ENCODE data around the gene LRRC3. TPM values are rescaled to one million over a fixed set of nuclear protein-coding genes. Genes with fewer than 3 reads are reported as not detected.

The LRRC3 gene
- total RNA-seq, 1 experiment from 2014 or later: 5.7 TPM

DNA sequence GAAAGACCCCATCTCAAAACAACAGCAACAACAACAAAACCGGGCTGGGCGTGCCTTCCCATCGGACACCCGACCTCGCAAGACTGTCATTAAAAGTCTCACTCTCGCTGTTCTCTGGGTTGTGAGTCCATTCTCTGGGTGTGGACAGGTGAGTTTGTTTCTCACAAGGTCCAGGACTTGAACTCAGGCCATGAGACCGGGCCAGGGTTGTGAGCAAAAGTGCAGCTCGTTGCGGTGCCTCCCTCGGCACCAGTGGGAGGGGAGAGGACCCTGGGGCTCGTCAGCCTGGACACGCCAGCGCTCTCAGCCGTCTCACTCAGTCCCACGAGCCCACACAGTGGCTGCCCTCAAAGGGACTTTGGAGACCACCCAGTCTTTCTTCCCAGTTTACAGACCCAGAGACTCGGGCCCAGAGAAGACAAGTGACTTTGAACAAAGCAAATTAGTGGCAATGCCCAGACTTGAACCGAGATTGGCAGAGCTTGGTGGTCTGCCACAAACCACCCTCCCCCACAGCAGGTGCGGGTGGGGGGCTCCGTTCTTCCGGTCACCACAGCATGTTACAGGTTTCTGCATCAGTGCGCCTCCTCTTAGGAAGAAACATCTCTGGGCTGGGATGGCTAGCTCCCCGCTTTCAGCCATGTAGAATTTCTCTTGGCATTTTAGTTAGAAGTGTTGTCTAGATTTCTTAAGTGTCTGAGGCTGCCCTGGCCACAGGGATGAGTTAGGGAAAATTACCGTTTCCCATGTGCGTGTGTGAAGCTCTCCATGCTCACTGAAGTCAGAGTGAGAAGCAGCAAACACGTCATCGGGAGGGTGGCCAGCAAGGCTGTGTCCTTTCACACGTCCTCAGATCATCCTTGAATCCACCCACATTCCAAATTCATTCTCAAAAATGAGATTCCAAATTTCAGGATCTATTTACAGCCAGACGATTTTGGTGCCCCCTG lies 28.3 kb downstream of the LRRC3 start (continued):
- TF ChIP-seq, protein P1, sequence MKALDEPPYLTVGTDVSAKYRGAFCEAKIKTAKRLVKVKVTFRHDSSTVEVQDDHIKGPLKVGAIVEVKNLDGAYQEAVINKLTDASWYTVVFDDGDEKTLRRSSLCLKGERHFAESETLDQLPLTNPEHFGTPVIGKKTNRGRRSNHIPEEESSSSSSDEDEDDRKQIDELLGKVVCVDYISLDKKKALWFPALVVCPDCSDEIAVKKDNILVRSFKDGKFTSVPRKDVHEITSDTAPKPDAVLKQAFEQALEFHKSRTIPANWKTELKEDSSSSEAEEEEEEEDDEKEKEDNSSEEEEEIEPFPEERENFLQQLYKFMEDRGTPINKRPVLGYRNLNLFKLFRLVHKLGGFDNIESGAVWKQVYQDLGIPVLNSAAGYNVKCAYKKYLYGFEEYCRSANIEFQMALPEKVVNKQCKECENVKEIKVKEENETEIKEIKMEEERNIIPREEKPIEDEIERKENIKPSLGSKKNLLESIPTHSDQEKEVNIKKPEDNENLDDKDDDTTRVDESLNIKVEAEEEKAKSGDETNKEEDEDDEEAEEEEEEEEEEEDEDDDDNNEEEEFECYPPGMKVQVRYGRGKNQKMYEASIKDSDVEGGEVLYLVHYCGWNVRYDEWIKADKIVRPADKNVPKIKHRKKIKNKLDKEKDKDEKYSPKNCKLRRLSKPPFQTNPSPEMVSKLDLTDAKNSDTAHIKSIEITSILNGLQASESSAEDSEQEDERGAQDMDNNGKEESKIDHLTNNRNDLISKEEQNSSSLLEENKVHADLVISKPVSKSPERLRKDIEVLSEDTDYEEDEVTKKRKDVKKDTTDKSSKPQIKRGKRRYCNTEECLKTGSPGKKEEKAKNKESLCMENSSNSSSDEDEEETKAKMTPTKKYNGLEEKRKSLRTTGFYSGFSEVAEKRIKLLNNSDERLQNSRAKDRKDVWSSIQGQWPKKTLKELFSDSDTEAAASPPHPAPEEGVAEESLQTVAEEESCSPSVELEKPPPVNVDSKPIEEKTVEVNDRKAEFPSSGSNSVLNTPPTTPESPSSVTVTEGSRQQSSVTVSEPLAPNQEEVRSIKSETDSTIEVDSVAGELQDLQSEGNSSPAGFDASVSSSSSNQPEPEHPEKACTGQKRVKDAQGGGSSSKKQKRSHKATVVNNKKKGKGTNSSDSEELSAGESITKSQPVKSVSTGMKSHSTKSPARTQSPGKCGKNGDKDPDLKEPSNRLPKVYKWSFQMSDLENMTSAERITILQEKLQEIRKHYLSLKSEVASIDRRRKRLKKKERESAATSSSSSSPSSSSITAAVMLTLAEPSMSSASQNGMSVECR (CRISPR knock-in tag; IDR thresholded peaks at IDR 0.05; ENCODE audit: borderline replicate concordance): no peak
- TF ChIP-seq SOX15 (CRISPR knock-in tag; IDR thresholded peaks at IDR 0.05): no peak
- no peak for TF ChIP-seq GABPB1 (CRISPR knock-in tag; IDR thresholded peaks at IDR 0.05)
- no peak for TF ChIP-seq NR1H2 (CRISPR knock-in tag; IDR thresholded peaks at IDR 0.05)

DNA sequence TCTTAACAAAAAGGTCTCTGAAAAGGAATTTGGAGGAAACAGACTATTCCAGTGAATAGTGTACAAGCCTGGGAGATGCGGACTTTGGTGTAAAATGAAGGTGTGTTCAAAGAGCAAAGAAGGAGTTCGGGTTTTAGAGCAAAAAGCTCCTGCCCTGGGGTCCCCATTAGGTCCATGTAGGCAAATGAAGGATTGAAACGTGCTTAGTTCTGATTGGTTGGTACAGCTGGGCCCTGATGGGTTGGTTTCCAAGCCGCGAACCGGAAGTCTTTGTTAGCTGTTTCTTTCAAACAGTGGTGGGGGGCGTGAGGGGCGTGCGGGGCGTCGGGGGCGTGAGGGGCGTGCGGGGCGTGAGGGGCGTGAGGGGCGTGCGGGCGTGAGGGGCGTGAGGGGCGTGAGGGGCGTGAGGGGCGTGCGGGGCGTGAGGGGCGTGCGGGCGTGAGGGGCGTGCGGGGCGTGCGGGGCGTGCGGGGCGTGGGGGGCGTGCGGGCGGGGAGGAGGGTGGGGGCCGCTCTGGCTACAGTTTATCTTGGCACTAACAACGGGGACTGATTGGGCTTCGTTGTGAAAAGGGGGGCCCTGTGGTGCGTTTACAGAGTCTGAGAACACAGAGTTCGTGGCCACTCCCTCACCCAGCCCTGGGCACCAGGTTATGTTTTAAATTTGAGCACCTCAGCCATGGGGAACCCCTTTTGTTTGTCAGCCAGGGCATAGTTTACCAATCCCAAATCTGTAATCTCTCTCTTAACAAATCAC lies 29.4 kb downstream of the LRRC3 start:
- peaks cover 8% of the 10 kb centered on the region; the same call in 1 of the 2 replicates for H3K9me3 Mint-ChIP-seq
- POLR2A ChIA-PET: no interaction called here
- CTCF ChIA-PET: interaction anchor here (0.6 to 1.6 kb wide), 12 partner anchors 9 to 308 kb away, joined by 3 to 5 read pairs (median 4); no protein-coding TSS in a partner anchor
- peaks cover 25% of the 10 kb centered on the region for H3K4me1 Mint-ChIP-seq
- H3K4me3 Mint-ChIP-seq: peak overlapping the region; percentile 85
- no peak overlapping the region for H3K27ac Mint-ChIP-seq
- ATAC-seq (peak; percentile 7; the same call in 1 of the 2 replicates), DNase-seq (ENCODE audit: low spot score) (no peak)
- peaks cover 6% of the 10 kb centered on the region for H3K36me3 Mint-ChIP-seq
- no peaks in the 10 kb centered on the region; the same call in 1 of the 2 replicates for H3K27me3 Mint-ChIP-seq (ENCODE audit: low read depth)
- TF ChIP-seq TEAD1 (CRISPR knock-in tag; IDR thresholded peaks at IDR 0.05): no peak
- TF ChIP-seq, protein P2, sequence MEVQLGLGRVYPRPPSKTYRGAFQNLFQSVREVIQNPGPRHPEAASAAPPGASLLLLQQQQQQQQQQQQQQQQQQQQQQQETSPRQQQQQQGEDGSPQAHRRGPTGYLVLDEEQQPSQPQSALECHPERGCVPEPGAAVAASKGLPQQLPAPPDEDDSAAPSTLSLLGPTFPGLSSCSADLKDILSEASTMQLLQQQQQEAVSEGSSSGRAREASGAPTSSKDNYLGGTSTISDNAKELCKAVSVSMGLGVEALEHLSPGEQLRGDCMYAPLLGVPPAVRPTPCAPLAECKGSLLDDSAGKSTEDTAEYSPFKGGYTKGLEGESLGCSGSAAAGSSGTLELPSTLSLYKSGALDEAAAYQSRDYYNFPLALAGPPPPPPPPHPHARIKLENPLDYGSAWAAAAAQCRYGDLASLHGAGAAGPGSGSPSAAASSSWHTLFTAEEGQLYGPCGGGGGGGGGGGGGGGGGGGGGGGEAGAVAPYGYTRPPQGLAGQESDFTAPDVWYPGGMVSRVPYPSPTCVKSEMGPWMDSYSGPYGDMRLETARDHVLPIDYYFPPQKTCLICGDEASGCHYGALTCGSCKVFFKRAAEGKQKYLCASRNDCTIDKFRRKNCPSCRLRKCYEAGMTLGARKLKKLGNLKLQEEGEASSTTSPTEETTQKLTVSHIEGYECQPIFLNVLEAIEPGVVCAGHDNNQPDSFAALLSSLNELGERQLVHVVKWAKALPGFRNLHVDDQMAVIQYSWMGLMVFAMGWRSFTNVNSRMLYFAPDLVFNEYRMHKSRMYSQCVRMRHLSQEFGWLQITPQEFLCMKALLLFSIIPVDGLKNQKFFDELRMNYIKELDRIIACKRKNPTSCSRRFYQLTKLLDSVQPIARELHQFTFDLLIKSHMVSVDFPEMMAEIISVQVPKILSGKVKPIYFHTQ (CRISPR knock-in tag; IDR thresholded peaks at IDR 0.05): no peak
- TF ChIP-seq, protein P3, sequence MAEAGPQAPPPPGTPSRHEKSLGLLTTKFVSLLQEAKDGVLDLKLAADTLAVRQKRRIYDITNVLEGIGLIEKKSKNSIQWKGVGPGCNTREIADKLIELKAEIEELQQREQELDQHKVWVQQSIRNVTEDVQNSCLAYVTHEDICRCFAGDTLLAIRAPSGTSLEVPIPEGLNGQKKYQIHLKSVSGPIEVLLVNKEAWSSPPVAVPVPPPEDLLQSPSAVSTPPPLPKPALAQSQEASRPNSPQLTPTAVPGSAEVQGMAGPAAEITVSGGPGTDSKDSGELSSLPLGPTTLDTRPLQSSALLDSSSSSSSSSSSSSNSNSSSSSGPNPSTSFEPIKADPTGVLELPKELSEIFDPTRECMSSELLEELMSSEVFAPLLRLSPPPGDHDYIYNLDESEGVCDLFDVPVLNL (CRISPR knock-in tag; IDR thresholded peaks at IDR 0.05; ENCODE audit: borderline replicate concordance, low read depth): no peak

DNA sequence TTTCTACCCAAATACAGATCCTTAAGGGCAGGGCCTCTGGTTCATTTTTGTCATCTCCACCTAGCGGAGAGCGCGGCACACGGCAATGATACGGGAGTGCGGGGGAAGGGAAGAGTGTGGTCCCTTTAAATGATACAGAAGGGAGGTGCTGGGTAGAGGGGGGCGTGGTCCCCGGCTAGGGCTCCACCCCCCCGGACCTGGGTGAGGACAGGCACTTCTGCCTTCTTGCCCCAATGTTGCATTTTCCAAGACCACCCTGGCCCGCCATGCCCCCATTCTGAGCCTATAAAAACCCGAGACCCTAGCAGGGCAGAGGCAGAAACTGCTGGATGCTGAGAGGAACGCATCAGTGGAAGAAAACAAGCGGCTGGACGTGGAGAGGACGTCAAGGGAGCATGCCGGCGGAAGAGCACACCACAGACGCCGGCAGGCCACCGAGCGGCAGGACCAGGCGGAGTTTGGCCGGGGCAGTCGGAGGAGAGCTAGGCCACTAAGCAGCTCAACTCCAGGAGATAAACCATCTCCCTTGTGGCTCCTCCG lies 30.0 kb downstream of the LRRC3 start:
- Mint-ChIP-seq H3K27me3 (ENCODE audit: low read depth) (no peaks in the 10 kb centered on the region; the same call in 1 of the 2 replicates), H3K27ac (no peak overlapping the region), H3K4me1 (peaks cover 27% of the 10 kb centered on the region), H3K9me3 (peaks cover 13% of the 10 kb centered on the region), H3K36me3 (peaks cover 12% of the 10 kb centered on the region), H3K4me3 (peak overlapping the region; percentile 85)
- peak; percentile 82 for DNase-seq (ENCODE audit: low spot score)
- ATAC-seq: peak; percentile 85
- ChIA-PET POLR2A (no interaction called here), CTCF (interaction anchor here (0.6 to 1.2 kb wide), 10 partner anchors 9 to 332 kb away, joined by 3 to 11 read pairs (median 4); partner anchors contain the start of genes LRRC3 and SUMO3)
- TF ChIP-seq FOXP1 (CRISPR knock-in tag; IDR thresholded peaks at IDR 0.05; ENCODE audit: borderline replicate concordance) (no peak), SP1 (CRISPR knock-in tag; conservative IDR thresholded peaks at IDR 0.05) (peak; percentile 91), ZNF263 (CRISPR knock-in tag; IDR thresholded peaks at IDR 0.05; ENCODE audit: low read depth) (no peak)
- TF ChIP-seq, protein P4, sequence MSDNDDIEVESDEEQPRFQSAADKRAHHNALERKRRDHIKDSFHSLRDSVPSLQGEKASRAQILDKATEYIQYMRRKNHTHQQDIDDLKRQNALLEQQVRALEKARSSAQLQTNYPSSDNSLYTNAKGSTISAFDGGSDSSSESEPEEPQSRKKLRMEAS (CRISPR knock-in tag; IDR thresholded peaks at IDR 0.05): peak; percentile 56; the same call in 1 of the 2 replicates
- TF ChIP-seq, protein P5, sequence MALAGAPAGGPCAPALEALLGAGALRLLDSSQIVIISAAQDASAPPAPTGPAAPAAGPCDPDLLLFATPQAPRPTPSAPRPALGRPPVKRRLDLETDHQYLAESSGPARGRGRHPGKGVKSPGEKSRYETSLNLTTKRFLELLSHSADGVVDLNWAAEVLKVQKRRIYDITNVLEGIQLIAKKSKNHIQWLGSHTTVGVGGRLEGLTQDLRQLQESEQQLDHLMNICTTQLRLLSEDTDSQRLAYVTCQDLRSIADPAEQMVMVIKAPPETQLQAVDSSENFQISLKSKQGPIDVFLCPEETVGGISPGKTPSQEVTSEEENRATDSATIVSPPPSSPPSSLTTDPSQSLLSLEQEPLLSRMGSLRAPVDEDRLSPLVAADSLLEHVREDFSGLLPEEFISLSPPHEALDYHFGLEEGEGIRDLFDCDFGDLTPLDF (CRISPR knock-in tag; IDR thresholded peaks at IDR 0.05): no peak
- TF ChIP-seq, protein P6, sequence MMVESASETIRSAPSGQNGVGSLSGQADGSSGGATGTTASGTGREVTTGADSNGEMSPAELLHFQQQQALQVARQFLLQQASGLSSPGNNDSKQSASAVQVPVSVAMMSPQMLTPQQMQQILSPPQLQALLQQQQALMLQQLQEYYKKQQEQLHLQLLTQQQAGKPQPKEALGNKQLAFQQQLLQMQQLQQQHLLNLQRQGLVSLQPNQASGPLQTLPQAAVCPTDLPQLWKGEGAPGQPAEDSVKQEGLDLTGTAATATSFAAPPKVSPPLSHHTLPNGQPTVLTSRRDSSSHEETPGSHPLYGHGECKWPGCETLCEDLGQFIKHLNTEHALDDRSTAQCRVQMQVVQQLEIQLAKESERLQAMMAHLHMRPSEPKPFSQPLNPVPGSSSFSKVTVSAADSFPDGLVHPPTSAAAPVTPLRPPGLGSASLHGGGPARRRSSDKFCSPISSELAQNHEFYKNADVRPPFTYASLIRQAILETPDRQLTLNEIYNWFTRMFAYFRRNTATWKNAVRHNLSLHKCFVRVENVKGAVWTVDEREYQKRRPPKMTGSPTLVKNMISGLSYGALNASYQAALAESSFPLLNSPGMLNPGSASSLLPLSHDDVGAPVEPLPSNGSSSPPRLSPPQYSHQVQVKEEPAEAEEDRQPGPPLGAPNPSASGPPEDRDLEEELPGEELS (CRISPR knock-in tag; IDR thresholded peaks at IDR 0.05): peak; percentile 48; the same call in 1 of the 2 replicates
- TF ChIP-seq, protein P7, sequence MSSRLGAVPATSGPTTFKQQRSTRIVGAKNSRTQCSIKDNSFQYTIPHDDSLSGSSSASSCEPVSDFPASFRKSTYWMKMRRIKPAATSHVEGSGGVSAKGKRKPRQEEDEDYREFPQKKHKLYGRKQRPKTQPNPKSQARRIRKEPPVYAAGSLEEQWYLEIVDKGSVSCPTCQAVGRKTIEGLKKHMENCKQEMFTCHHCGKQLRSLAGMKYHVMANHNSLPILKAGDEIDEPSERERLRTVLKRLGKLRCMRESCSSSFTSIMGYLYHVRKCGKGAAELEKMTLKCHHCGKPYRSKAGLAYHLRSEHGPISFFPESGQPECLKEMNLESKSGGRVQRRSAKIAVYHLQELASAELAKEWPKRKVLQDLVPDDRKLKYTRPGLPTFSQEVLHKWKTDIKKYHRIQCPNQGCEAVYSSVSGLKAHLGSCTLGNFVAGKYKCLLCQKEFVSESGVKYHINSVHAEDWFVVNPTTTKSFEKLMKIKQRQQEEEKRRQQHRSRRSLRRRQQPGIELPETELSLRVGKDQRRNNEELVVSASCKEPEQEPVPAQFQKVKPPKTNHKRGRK (CRISPR knock-in tag; IDR thresholded peaks at IDR 0.05; ENCODE audit: borderline replicate concordance): no peak
